HG03378 (cell line): ENCODE data around the gene MMAB.

Experiments used
- ATAC-seq: cut with Tn5 transposase; IDR thresholded peaks from one replicate; pipeline ENCODE4 v1.9.1; 2021; ENCODE audit warnings: mild to moderate bottlenecking, moderate library complexity; ENCODE audit not compliant: unreplicated experiment

Gene MMAB

GRCh38 chr12:109586385-109587296 is 13.3 kb upstream of the MMAB start:
- no peak for ATAC-seq

- ATAC-seq: no peak
Observed at GRCh38 chr12:109583733-109584132, 10.4 kb upstream of the MMAB start.

- ATAC-seq: no peak
Observed at GRCh38 chr12:109582636-109583035, 9.3 kb upstream of the MMAB start.

GRCh38 chr12:109581856-109582255 is 8.6 kb upstream of the MMAB start:
- ATAC-seq: no peak

- no peak for ATAC-seq
Observed at GRCh38 chr12:109581334-109581691, 8.0 kb upstream of the MMAB start.

GRCh38 chr12:109580684-109581333 is 7.5 kb upstream of the MMAB start:
- no peak for ATAC-seq

GRCh38 chr12:109580272-109580671 is 7.0 kb upstream of the MMAB start:
- ATAC-seq: no peak

GRCh38 chr12:109579639-109580038 is 6.3 kb upstream of the MMAB start:
- no peak for ATAC-seq

- ATAC-seq: no peak
Observed at GRCh38 chr12:109578330-109578927, 5.1 kb upstream of the MMAB start.

GRCh38 chr12:109577311-109577710 is 4.0 kb upstream of the MMAB start:
- no peak for ATAC-seq

- no peak for ATAC-seq
Observed at GRCh38 chr12:109575683-109576082, 2.4 kb upstream of the MMAB start.

- ATAC-seq: peak; percentile 4
Observed at GRCh38 chr12:109573914-109574244, 575 bp upstream of the MMAB start.

- no peak for ATAC-seq
Observed at GRCh38 chr12:109572506-109572845, 828 bp downstream of the MMAB start.

- ATAC-seq: no peak
Observed at GRCh38 chr12:109571773-109572505, 1.4 kb downstream of the MMAB start.

- ATAC-seq: no peak
Observed at GRCh38 chr12:109568486-109568885, 4.8 kb downstream of the MMAB start.

- no peak for ATAC-seq
Observed at GRCh38 chr12:109567967-109568366, 5.3 kb downstream of the MMAB start.

- ATAC-seq: no peak
Observed at GRCh38 chr12:109567296-109567695, 6.0 kb downstream of the MMAB start.

GRCh38 chr12:109566424-109566823 is 6.9 kb downstream of the MMAB start:
- no peak for ATAC-seq

- no peak for ATAC-seq
Observed at GRCh38 chr12:109563291-109564284, 9.7 kb downstream of the MMAB start.

GRCh38 chr12:109562871-109563270 is 10.4 kb downstream of the MMAB start:
- ATAC-seq: no peak
